ENCODE measurements around the gene TMEM52B. TPM values are rescaled to one million over a fixed set of nuclear protein-coding genes. Genes with fewer than 3 reads are reported as not detected.

The TMEM52B gene
- total RNA-seq, 1 experiment from 2014 or later = not detected

GRCh38 chr12:10226086-10226485 lies 47.3 kb downstream of the TMEM52B start:
- BruUV-seq (replicated peaks) = no TSS peak
- no peak for DNase-seq
- Mint-ChIP-seq H3K36me3 (ENCODE audit: insufficient read depth, unreplicated experiment) (peaks cover 31% of the 10 kb centered on the region), H3K9me3 (ENCODE audit: low read depth, unreplicated experiment) (no peaks in the 10 kb centered on the region), H3K4me1 (ENCODE audit: low read depth, unreplicated experiment) (no peaks in the 10 kb centered on the region), H3K4me3 (ENCODE audit: low read depth, unreplicated experiment) (no peak overlapping the region), H3K27ac (ENCODE audit: unreplicated experiment) (no peak overlapping the region), H3K27me3 (ENCODE audit: unreplicated experiment) (no peaks in the 10 kb centered on the region)
- TF ChIP-seq CTCF (IDR thresholded peaks at IDR 0.05; ENCODE audit: unreplicated experiment) = no peak
- intact Hi-C loops (cut with micrococcal nuclease; ENCODE audit: unreplicated experiment) = no loop called here
- CTCF ChIA-PET = no interaction called here

- intact Hi-C loops (cut with micrococcal nuclease; ENCODE audit: unreplicated experiment) = no loop called here
- CTCF ChIA-PET = no interaction called here
- Mint-ChIP-seq H3K36me3 (ENCODE audit: insufficient read depth, unreplicated experiment) (peaks cover 24% of the 10 kb centered on the region), H3K4me1 (ENCODE audit: low read depth, unreplicated experiment) (no peaks in the 10 kb centered on the region), H3K9me3 (ENCODE audit: low read depth, unreplicated experiment) (no peaks in the 10 kb centered on the region), H3K27ac (ENCODE audit: unreplicated experiment) (no peak overlapping the region), H3K27me3 (ENCODE audit: unreplicated experiment) (no peaks in the 10 kb centered on the region), H3K4me3 (ENCODE audit: low read depth, unreplicated experiment) (no peak overlapping the region)
- no TSS peak for BruUV-seq (replicated peaks)
- DNase-seq = no peak
- no peak for TF ChIP-seq CTCF (IDR thresholded peaks at IDR 0.05; ENCODE audit: unreplicated experiment)
These were observed 47.9 kb downstream of the TMEM52B start for GRCh38 chr12:10226731-10227130.

- DNase-seq = no peak
- Mint-ChIP-seq H3K27me3 (ENCODE audit: unreplicated experiment) (no peaks in the 10 kb centered on the region), H3K4me3 (ENCODE audit: low read depth, unreplicated experiment) (no peak overlapping the region), H3K27ac (ENCODE audit: unreplicated experiment) (no peak overlapping the region), H3K4me1 (ENCODE audit: low read depth, unreplicated experiment) (no peaks in the 10 kb centered on the region), H3K9me3 (ENCODE audit: low read depth, unreplicated experiment) (no peaks in the 10 kb centered on the region), H3K36me3 (ENCODE audit: insufficient read depth, unreplicated experiment) (peaks cover 15% of the 10 kb centered on the region)
- CTCF ChIA-PET = interaction anchor here (0.7 kb wide), 1 partner anchor 19 kb away, joined by 3 read pairs; no protein-coding TSS in a partner anchor
- intact Hi-C loops (cut with micrococcal nuclease; ENCODE audit: unreplicated experiment) = no loop called here
- BruUV-seq (replicated peaks) = no TSS peak
- TF ChIP-seq CTCF (IDR thresholded peaks at IDR 0.05; ENCODE audit: unreplicated experiment) = no peak
These were observed 48.8 kb downstream of the TMEM52B start for GRCh38 chr12:10227648-10228047.

GRCh38 chr12:10234562-10234961 lies 55.7 kb downstream of the TMEM52B start:
- no peak for TF ChIP-seq CTCF (IDR thresholded peaks at IDR 0.05; ENCODE audit: unreplicated experiment)
- Mint-ChIP-seq H3K27ac (ENCODE audit: unreplicated experiment) (no peak overlapping the region), H3K4me1 (ENCODE audit: low read depth, unreplicated experiment) (no peaks in the 10 kb centered on the region), H3K4me3 (ENCODE audit: low read depth, unreplicated experiment) (no peak overlapping the region), H3K36me3 (ENCODE audit: insufficient read depth, unreplicated experiment) (peaks cover 6% of the 10 kb centered on the region), H3K27me3 (ENCODE audit: unreplicated experiment) (no peaks in the 10 kb centered on the region), H3K9me3 (ENCODE audit: low read depth, unreplicated experiment) (peaks cover 8% of the 10 kb centered on the region)
- CTCF ChIA-PET = no interaction called here
- intact Hi-C loops (cut with micrococcal nuclease; ENCODE audit: unreplicated experiment) = loop anchor here (10.0 kb wide), 2 partner anchors 130 to 440 kb away; partner anchors contain the start of gene STYK1
- no peak for DNase-seq
- BruUV-seq (replicated peaks) = no TSS peak
